Measurements from ENCODE around the gene PNMT.
"Not testable (repeated sequence)": the region's sequence is repeated elsewhere in the genome, so short reads cannot be mapped to it uniquely, and the experiment has no call there.

PNMT gene

GRCh38 chr17:39704821-39705551 is 36.7 kb downstream of the PNMT start:
- TF ChIP-seq CTCF (conservative IDR thresholded peaks at IDR 0.05; ENCODE audit: low read length) = peak; percentile 42
- no peak overlapping the region for H3K4me3 ChIP-seq (ENCODE audit: low read length)
- DNase-seq (ENCODE audit: low read depth) = peak; percentile 49

- no peak overlapping the region for H3K4me3 ChIP-seq (ENCODE audit: low read length)
- TF ChIP-seq CTCF (conservative IDR thresholded peaks at IDR 0.05; ENCODE audit: low read length) = no peak
- no peak for DNase-seq (ENCODE audit: low read depth)
These were observed 37.6 kb downstream of the PNMT start for GRCh38 chr17:39705786-39706348.

- DNase-seq (ENCODE audit: low read depth) = no peak
- TF ChIP-seq CTCF (conservative IDR thresholded peaks at IDR 0.05; ENCODE audit: low read length) = no peak
- no peak overlapping the region for H3K4me3 ChIP-seq (ENCODE audit: low read length)
These were observed 38.1 kb downstream of the PNMT start for GRCh38 chr17:39706383-39706782.

- no peak for DNase-seq (ENCODE audit: low read depth)
- H3K4me3 ChIP-seq (ENCODE audit: low read length) = no peak overlapping the region
- TF ChIP-seq CTCF (conservative IDR thresholded peaks at IDR 0.05; ENCODE audit: low read length) = no peak
These were observed 38.7 kb downstream of the PNMT start for GRCh38 chr17:39706921-39707337.

- no peak for DNase-seq (ENCODE audit: low read depth)
- TF ChIP-seq CTCF (conservative IDR thresholded peaks at IDR 0.05; ENCODE audit: low read length) = no peak
- no peak overlapping the region for H3K4me3 ChIP-seq (ENCODE audit: low read length)
These were observed 41.2 kb downstream of the PNMT start for GRCh38 chr17:39709319-39709997.

GRCh38 chr17:39709998-39710964 is 42.0 kb downstream of the PNMT start:
- TF ChIP-seq CTCF (conservative IDR thresholded peaks at IDR 0.05; ENCODE audit: low read length) = no peak
- DNase-seq (ENCODE audit: low read depth) = no peak

GRCh38 chr17:39711071-39711470 is 42.8 kb downstream of the PNMT start:
- H3K4me3 ChIP-seq (ENCODE audit: low read length); DNase-seq (ENCODE audit: low read depth): not testable (repeated sequence)

More at GRCh38 chr17:39709998-39710964, 42.0 kb downstream of the PNMT start:
- H3K4me3 ChIP-seq (ENCODE audit: low read length) = no peak overlapping the region
